NCI-H748 (cell line): ENCODE data around the gene MCCC1.
"Not testable (repeated sequence)": the region's sequence is repeated elsewhere in the genome, so short reads cannot be mapped to it uniquely, and the experiment has no call there.

Source experiments
- DNase-seq: peaks from one replicate; lab custom pipeline; 2025; ENCODE audit not compliant: unreplicated experiment; lab: John Stamatoyannopoulos, UW

Gene MCCC1

GRCh38 chr3:183103950-183104349 is 4.7 kb upstream of the MCCC1 start:
- not testable (repeated sequence) for DNase-seq

GRCh38 chr3:183101040-183101439 is 1.7 kb upstream of the MCCC1 start:
- DNase-seq, result not testable (repeated sequence)

- DNase-seq, result no peak
Measured at GRCh38 chr3:183100376-183100775, 1.1 kb upstream of the MCCC1 start.

DNA sequence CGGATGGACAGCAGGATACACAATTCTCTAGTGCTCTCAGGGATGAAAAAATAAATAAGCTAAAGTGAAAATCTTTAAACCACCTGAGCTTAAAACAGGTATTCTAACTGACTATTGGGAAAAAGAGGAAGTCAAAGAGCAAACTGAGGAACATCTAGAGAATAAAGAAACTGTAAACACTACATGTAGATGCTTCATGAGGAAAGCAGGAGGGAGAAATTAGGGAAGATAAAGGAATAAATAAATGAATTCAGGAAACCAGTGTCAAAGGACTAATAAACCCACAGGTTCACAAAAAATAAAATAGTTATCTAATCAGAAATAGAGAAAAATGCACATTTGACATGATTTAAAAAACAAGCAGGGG is 525 bp upstream of the MCCC1 start:
- no peak for DNase-seq

DNA sequence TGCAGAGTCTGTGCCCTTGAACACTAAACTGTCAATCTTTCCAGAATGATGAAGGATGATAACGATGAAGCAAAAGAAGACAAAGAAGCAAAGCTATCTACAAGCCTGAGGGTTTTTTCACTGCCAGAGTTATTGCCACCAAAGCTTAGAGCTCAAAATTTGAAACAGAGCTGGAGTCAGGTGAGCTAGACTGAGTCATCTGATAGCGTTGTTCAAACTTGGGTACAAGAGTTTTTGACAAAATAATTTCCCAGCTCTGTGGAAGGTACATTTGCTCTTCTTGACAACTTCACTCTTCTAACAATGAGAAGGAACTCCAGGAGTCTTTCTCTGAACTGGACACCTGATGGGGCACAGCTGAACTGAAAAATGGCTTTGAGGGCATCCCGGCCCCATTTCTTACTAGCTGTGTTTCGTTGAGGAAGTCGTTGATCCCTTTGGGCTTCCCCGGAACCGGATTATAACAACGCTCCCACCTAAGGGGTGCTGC is 715 bp downstream of the MCCC1 start:
- DNase-seq, result no peak

GRCh38 chr3:183094711-183095110 is 4.6 kb downstream of the MCCC1 start:
- no peak for DNase-seq

DNA sequence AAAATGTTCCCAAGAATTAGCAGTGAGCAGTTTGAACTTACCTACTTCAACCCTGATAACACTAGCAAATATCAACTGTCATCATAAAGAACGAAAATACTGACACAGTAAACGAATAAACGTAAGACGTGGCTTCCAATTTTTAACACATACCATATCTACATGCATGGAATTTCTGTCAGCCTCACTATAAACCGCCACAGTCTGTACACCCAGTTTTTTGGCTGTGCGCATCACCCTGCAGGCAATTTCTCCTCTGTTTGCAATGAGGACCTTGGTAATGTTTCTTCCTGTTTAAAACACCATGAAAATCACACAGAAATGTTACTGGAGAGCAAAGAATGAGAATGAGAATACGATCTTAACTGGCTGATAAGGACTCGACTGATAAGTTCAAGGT is 7.0 kb downstream of the MCCC1 start:
- DNase-seq, result no peak

DNA sequence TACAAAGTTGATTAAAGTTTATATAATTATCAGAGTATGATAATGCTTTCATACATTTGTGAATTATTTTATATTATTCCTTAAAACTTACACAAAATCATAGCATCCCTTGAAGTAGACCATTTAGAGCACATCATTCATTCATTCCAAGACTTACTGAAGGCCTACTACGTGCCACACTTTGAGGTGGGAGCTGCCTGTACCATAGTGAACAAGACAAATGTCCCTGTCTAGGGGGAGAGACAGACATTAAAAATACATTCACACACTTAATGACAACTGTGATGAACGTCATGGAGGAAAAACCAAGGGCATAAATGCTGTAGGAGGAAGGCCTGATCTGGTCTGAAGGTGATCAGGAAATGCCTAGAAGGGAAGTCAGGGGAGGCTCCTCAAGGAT is 12.1 kb downstream of the MCCC1 start:
- no peak for DNase-seq

DNA sequence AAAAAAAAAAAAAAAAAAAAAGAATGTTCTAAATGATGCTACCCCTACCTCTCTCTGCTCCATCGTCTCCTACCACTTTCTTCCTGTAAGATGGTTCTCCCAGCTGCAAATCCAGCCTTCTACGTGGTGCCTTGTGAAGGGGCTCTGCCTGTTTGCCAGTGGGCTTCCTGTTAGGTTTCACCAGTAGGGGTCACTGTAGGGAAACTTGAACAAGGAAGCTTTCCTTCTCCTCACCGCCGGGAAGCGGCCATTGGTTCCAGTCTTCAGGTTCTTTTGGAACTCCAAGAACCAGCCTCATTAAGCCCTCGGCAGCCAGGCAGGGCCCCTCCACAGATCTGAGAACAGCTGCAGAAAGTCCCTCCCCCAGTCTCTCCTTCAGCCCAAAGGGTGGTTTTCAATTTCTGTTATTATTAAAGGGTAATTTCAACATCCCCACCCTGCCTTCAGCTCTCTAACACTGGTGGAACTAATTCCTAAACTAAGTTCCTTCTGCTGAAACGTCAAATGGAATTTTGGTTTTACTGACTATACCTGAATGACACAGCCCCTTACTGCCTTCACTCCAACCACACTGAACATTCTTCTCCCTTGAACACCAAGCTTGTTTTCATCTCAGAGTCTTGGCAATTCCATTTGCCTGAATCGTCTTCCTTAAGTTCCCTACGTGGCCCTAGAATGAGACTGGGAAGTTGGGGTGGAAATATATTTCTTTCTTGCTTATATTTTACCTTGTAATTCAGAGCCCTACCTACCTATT is 13.5 kb downstream of the MCCC1 start:
- peak; percentile 42 for DNase-seq

- no peak for DNase-seq
Measured at GRCh38 chr3:183082355-183082915, 16.9 kb downstream of the MCCC1 start.

- DNase-seq, result no peak
Measured at GRCh38 chr3:183081459-183082183, 17.7 kb downstream of the MCCC1 start.

- DNase-seq, result no peak
Measured at GRCh38 chr3:183080628-183081027, 18.7 kb downstream of the MCCC1 start.

DNA sequence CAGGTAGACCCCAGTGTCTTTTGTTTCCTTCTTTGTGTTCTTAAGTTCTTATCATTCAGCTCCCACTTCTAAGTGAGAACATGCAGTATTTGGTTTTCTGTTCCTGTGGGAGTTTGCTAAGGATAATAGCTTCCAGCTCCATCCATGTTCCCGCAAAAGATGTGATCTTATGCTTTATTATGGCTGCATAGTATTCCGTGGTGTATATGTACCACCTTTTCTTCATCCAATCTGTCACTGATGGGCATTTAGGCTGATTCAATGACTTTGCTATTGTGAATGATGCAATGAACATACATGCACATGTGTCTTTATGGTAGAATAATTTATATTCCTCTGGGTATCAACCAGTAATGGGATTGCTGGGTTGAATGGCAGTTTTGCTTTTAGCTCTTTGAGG is 24.4 kb downstream of the MCCC1 start:
- DNase-seq, result no peak

DNA sequence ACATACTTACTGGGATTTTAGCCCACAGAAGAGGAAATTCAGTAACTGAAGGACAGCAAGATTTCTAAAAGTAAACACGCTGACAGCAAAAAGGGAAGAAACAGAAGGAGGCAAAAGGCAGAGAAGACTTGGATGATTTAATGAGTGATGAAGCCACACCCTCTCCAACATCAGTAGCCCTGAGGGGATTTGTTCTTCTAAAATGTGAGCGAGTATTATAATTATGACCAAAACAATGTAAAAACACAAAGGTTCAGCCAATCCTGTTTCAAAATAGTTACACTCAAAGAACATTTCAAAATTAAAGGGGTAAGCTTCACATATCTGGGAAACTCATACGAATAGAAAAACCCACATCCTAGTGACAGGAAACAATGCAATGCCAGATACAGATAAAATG is 25.0 kb downstream of the MCCC1 start:
- no peak for DNase-seq

- DNase-seq, result no peak
Measured at GRCh38 chr3:183073839-183074238, 25.5 kb downstream of the MCCC1 start.

DNA sequence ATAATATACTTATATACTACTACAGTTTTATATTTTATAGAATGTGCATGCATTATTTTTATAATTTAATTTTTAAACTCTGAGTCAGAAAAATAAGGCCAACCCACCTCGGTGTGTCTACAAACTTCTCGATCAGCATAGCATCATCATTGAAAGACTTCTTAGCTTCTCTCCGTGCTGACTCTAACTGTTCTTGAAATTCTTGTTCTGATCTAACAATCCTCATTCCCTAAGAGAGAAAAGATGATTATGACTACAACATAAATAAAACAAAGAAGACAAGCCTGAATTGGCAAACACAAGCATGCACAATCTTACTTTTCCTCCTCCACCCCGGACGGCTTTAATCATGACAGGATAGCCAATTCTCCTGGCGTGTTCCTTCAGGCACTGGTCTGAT is 28.4 kb downstream of the MCCC1 start:
- DNase-seq, result no peak

DNA sequence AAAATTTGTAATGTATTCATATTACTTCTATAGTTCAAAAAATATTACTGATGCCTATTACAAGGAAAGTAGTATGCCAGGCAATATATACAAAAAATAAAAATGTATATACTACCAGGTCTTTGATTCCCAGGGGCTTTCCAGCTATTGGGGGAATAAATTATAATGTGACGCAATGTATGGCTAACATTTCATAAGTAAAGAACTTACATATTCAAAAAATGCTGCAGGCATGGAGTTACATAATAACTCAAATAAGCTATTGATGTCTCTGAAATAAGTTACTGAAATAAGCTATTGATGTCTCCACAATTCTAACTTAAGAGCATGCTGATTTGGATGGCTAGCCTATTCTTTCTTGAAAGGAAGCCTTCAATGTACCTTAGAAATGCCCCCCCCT is 30.2 kb downstream of the MCCC1 start:
- DNase-seq, result no peak

- DNase-seq, result not testable (repeated sequence)
Measured at GRCh38 chr3:183066891-183067290, 32.4 kb downstream of the MCCC1 start.

GRCh38 chr3:183064475-183064874 is 34.8 kb downstream of the MCCC1 start:
- no peak for DNase-seq

DNA sequence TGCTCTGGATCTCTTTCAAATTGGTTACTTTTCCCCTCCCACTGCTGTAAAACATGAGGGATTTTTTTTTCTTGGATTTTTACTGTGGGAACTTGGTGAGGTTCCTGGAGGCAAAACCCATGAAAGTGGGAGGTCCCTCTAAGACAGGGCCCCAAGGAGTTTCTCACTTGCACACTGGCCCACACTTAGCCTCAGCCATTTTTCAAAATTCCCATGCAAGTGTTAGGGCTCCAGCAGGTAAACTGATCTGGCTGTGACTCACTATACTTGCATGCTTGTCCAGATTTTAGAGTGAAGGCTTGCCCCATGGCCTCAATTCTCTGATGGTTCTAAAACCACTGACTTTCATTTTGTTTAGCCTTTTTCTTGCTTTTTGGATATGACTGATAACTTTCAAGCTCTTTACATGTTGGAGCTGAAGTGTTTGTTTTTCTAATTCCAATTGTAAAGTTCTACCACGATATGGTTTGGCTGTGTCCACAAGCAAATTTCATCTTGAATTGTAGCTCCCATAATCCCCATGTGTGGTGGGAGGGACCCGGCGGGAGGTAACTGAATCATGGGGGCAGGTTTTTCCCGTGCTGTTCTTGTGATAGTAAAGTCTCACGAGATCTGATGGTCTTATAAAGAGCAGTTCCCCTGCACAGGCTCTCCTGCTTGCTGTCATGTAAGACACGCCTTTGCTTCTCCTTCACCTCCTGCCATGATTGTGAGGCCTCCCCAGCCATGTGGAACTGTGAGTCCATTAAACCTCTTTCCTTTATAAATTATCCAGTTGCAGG is 37.7 kb downstream of the MCCC1 start:
- no peak for DNase-seq

DNA sequence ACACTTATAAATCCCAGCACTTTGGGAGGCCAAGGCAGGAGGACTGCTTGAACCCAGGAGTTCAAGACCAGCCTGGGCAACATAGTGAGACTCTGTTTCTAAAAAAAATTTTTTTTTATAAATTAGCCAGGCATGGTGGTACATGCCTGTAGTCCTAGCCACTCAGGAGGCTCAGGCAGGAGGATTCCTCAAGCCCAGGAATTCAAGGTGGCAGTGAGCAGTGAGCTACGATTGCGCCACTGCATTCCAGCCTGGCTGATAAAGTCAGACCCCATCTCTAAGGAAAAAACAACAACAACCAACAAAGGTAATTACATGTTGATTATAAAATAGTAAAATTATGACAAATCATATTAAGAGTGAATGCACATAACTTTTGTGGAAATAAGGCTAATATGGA is 40.9 kb downstream of the MCCC1 start:
- no peak for DNase-seq
